HG03442 (cell line): ENCODE measurements around the gene ARID3B.
"Not testable (repeated sequence)": the region's sequence is repeated elsewhere in the genome, so short reads cannot be mapped to it uniquely, and the experiment has no call there.

Source experiments
- ATAC-seq: cut with Tn5 transposase; IDR thresholded peaks from one replicate; pipeline ENCODE4 v1.9.1; 2021; ENCODE audit warnings: mild to moderate bottlenecking, moderate library complexity; ENCODE audit not compliant: unreplicated experiment

ARID3B gene

GRCh38 chr15:74540761-74541493 is at the start of gene ARID3B:
Gene ARID3B, plus strand, starts transcription at chr15:74541220. Its CDS starts 2,717 bp downstream, at chr15:74543937.
- ATAC-seq: peak; percentile 75

GRCh38 chr15:74496648-74497047 is 44.4 kb upstream of the ARID3B start:
- ATAC-seq: no peak

GRCh38 chr15:74497584-74497983 is 43.4 kb upstream of the ARID3B start:
- no peak for ATAC-seq

- ATAC-seq: no peak
Measured at GRCh38 chr15:74499366-74499765, 41.7 kb upstream of the ARID3B start.

- no peak for ATAC-seq
Measured at GRCh38 chr15:74500401-74500800, 40.6 kb upstream of the ARID3B start.

GRCh38 chr15:74502301-74502700 is 38.7 kb upstream of the ARID3B start:
- no peak for ATAC-seq

- no peak for ATAC-seq
Measured at GRCh38 chr15:74504418-74504817, 36.6 kb upstream of the ARID3B start.

GRCh38 chr15:74504836-74505235 is 36.2 kb upstream of the ARID3B start:
- ATAC-seq: no peak

GRCh38 chr15:74505837-74506514 is 35.0 kb upstream of the ARID3B start:
- ATAC-seq: no peak

GRCh38 chr15:74506515-74506840 is 34.5 kb upstream of the ARID3B start:
- no peak for ATAC-seq

- no peak for ATAC-seq
Measured at GRCh38 chr15:74511583-74511982, 29.4 kb upstream of the ARID3B start.

- ATAC-seq: not testable (repeated sequence)
Measured at GRCh38 chr15:74514059-74514458, 27.0 kb upstream of the ARID3B start.

GRCh38 chr15:74517096-74517495 is 23.9 kb upstream of the ARID3B start:
- ATAC-seq: no peak

GRCh38 chr15:74519311-74519710 is 21.7 kb upstream of the ARID3B start:
- ATAC-seq: no peak

- no peak for ATAC-seq
Measured at GRCh38 chr15:74520407-74520806, 20.6 kb upstream of the ARID3B start.

- ATAC-seq: no peak
Measured at GRCh38 chr15:74523982-74524381, 17.0 kb upstream of the ARID3B start.

- ATAC-seq: no peak
Measured at GRCh38 chr15:74525309-74525708, 15.7 kb upstream of the ARID3B start.

GRCh38 chr15:74525945-74526344 is 15.1 kb upstream of the ARID3B start:
- no peak for ATAC-seq

GRCh38 chr15:74528876-74529275 is 12.1 kb upstream of the ARID3B start:
- no peak for ATAC-seq

GRCh38 chr15:74529921-74530320 is 11.1 kb upstream of the ARID3B start:
- no peak for ATAC-seq

- no peak for ATAC-seq
Measured at GRCh38 chr15:74530771-74531143, 10.3 kb upstream of the ARID3B start.

GRCh38 chr15:74531144-74531811 is 9.7 kb upstream of the ARID3B start:
- ATAC-seq: no peak
